ENCODE measurements around the gene TFR2. TPM values are rescaled to one million over a fixed set of nuclear protein-coding genes. Genes with fewer than 3 reads are reported as not detected.

TFR2 gene
- total RNA-seq, 1 experiment from 2014 or later, result not detected

GRCh38 chr7:100583132-100584053 lies 58.0 kb downstream of the TFR2 start:
- Histone ChIP-seq H2AFZ (ENCODE audit: low read length) (no peak overlapping the region), H3K4me2 (ENCODE audit: low read length) (peak overlapping the region; percentile 85; the same call in 1 of the 2 replicates)
- intact Hi-C loops (cut with micrococcal nuclease), result no loop called here

DNA sequence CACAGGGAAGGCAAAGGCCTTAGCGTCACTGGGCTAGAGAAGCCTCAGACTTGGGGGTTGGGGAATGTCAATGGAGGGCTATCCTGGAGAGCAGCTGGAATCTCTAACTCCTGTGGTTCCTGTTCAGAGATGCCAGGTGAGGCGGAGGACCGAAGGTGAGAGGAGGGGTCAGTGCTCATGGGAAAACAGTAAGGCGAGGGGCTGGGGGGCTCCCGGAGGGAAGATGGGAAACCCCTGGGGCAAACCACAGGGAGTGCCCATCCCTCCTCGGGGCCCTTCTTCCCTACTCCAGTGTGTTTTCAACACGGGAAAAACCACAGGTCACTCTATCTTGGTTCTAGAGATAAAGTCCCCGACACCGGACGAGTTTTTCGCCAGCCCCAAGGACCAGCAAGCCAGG lies 58.7 kb downstream of the TFR2 start:
- ChIA-PET CTCF (no interaction called here), POLR2A (ENCODE audit: unreplicated experiment) (no interaction called here)
- Histone ChIP-seq H3K4me3 (ENCODE audit: low read length) (no peak overlapping the region), H3K4me1 (ENCODE audit: insufficient read depth, low read length) (peaks cover 17% of the 10 kb centered on the region), H3K27me3 (ENCODE audit: low read length) (no peaks in the 10 kb centered on the region), H2AFZ (ENCODE audit: low read length) (no peak overlapping the region), H3K9me3 (ENCODE audit: low read length) (no peaks in the 10 kb centered on the region), H3K36me3 (ENCODE audit: low read depth, low read length) (peaks cover 14% of the 10 kb centered on the region; the same call in 1 of the 2 replicates), H3K79me2 (ENCODE audit: low read length) (peaks cover 24% of the 10 kb centered on the region), H3K9ac (ENCODE audit: low read length) (no peak overlapping the region), H3F3A (ENCODE audit: low read length, unreplicated experiment) (no peaks in the 10 kb centered on the region), H3K27ac (ENCODE audit: low read length) (no peak overlapping the region), H3K4me2 (ENCODE audit: low read length) (no peak overlapping the region), H3K9me2 (replicated peaks; ENCODE audit: low read length) (no peaks in the 10 kb centered on the region), H4K20me1 (ENCODE audit: low read length) (no peaks in the 10 kb centered on the region)
- TF ChIP-seq CTCF (conservative IDR thresholded peaks at IDR 0.05; ENCODE audit: low read depth, low read length), result no peak
- TF ChIP-seq EZH2 (IDR thresholded peaks at IDR 0.05; ENCODE audit: low read length, unreplicated experiment), result no peak
- no peak for TF ChIP-seq EZH2phosphoT487 (IDR thresholded peaks at IDR 0.05; ENCODE audit: borderline replicate concordance, low read length)
- BruUV-seq (replicated peaks), result no TSS peak
- intact Hi-C loops (cut with micrococcal nuclease), result no loop called here
- DNase-seq (no peak), ATAC-seq (no peak)

More at GRCh38 chr7:100583132-100584053, 58.0 kb downstream of the TFR2 start:
- H3K36me3 ChIP-seq (ENCODE audit: low read depth, low read length), result peaks cover 14% of the 10 kb centered on the region; the same call in 1 of the 2 replicates
- CTCF ChIA-PET, result interaction anchor here (1.3 to 1.6 kb wide), 2 partner anchors 38 to 118 kb away, joined by 4 read pairs; no protein-coding TSS in a partner anchor
- POLR2A ChIA-PET (ENCODE audit: unreplicated experiment), result interaction anchor here (0.6 kb wide), 1 partner anchor 1813 kb away, joined by 8 read pairs; the partner anchor contains the start of gene PRKRIP1
- peaks cover 17% of the 10 kb centered on the region for H3K4me1 ChIP-seq (ENCODE audit: insufficient read depth, low read length)
- no peak overlapping the region for H3K27ac ChIP-seq (ENCODE audit: low read length)
- no peaks in the 10 kb centered on the region for H3K9me3 ChIP-seq (ENCODE audit: low read length)
- no peak for DNase-seq
- no peaks in the 10 kb centered on the region for H4K20me1 ChIP-seq (ENCODE audit: low read length)
- H3K9me2 ChIP-seq (replicated peaks; ENCODE audit: low read length), result no peaks in the 10 kb centered on the region
- peaks cover 24% of the 10 kb centered on the region for H3K79me2 ChIP-seq (ENCODE audit: low read length)
- H3K4me3 ChIP-seq (ENCODE audit: low read length), result peak overlapping the region; percentile 27
- H3K27me3 ChIP-seq (ENCODE audit: low read length), result no peaks in the 10 kb centered on the region
- peak overlapping the region; percentile 8; the same call in 1 of the 2 replicates for H3K9ac ChIP-seq (ENCODE audit: low read length)
- ATAC-seq, result no peak
- no peaks in the 10 kb centered on the region for H3F3A ChIP-seq (ENCODE audit: low read length, unreplicated experiment)
- BruUV-seq (replicated peaks), result TSS peak; percentile 13
- TF ChIP-seq EZH2phosphoT487 (IDR thresholded peaks at IDR 0.05; ENCODE audit: borderline replicate concordance, low read length) (no peak), EZH2 (IDR thresholded peaks at IDR 0.05; ENCODE audit: low read length, unreplicated experiment) (no peak)

- no TSS peak for BruUV-seq (replicated peaks)
- H2AFZ ChIP-seq (ENCODE audit: low read length), result no peak overlapping the region
- H3K9me2 ChIP-seq (replicated peaks; ENCODE audit: low read length), result no peaks in the 10 kb centered on the region
- peaks cover 17% of the 10 kb centered on the region for H3K4me1 ChIP-seq (ENCODE audit: insufficient read depth, low read length)
- POLR2A ChIA-PET (ENCODE audit: unreplicated experiment), result no interaction called here
- DNase-seq (no peak), ATAC-seq (no peak)
- TF ChIP-seq EZH2 (IDR thresholded peaks at IDR 0.05; ENCODE audit: low read length, unreplicated experiment) (no peak), EZH2phosphoT487 (IDR thresholded peaks at IDR 0.05; ENCODE audit: borderline replicate concordance, low read length) (no peak), CTCF (conservative IDR thresholded peaks at IDR 0.05; ENCODE audit: low read depth, low read length) (no peak)
- H3K9ac ChIP-seq (ENCODE audit: low read length), result no peak overlapping the region
- peaks cover 24% of the 10 kb centered on the region for H3K79me2 ChIP-seq (ENCODE audit: low read length)
- H3K36me3 ChIP-seq (ENCODE audit: low read depth, low read length), result peaks cover 14% of the 10 kb centered on the region; the same call in 1 of the 2 replicates
- no peaks in the 10 kb centered on the region for H3K9me3 ChIP-seq (ENCODE audit: low read length)
- H4K20me1 ChIP-seq (ENCODE audit: low read length), result no peaks in the 10 kb centered on the region
- H3F3A ChIP-seq (ENCODE audit: low read length, unreplicated experiment), result no peaks in the 10 kb centered on the region
- CTCF ChIA-PET, result no interaction called here
- no peak overlapping the region for H3K27ac ChIP-seq (ENCODE audit: low read length)
- H3K4me3 ChIP-seq (ENCODE audit: low read length), result no peak overlapping the region
- intact Hi-C loops (cut with micrococcal nuclease), result no loop called here
- no peaks in the 10 kb centered on the region for H3K27me3 ChIP-seq (ENCODE audit: low read length)
- no peak overlapping the region for H3K4me2 ChIP-seq (ENCODE audit: low read length)
Observed at GRCh38 chr7:100582041-100582579, 59.2 kb downstream of the TFR2 start.
